Loucy (cell line): ENCODE results near the gene CCDC127.

ENCODE experiments used
- H2AFZ ChIP-seq: fragments of 200-600 bp; sonication (generic); 2 replicates; pipeline ENCODE4 v1.6.0; 2016; ENCODE audit warnings: antibody characterized with exemption, mild to moderate bottlenecking, low read length, moderate library complexity
- H3F3A ChIP-seq: fragments of 200-600 bp; 2 replicates; pipeline ENCODE4 v1.6.0; 2016; ENCODE audit warnings: antibody characterized with exemption, low read depth, mild to moderate bottlenecking
- H3K27me3 ChIP-seq: fragments of 200-600 bp; sonication (generic); 2 replicates; pipeline ENCODE4 v1.6.1; 2014; ENCODE audit warnings: low read length, mild to moderate bottlenecking; ENCODE audit not compliant: insufficient read depth, poor library complexity, severe bottlenecking
- H3K36me3 ChIP-seq: fragments of 200-600 bp; sonication (generic); 2 replicates; pipeline ENCODE4 v1.6.1; 2016; ENCODE audit warnings: low read length; ENCODE audit not compliant: insufficient read depth
- H3K4me1 ChIP-seq: fragments of 200-600 bp; sonication (generic); 2 replicates; pipeline ENCODE4 v1.5.1; 2014; ENCODE audit warnings: low read length, mild to moderate bottlenecking; ENCODE audit not compliant: insufficient read depth, poor library complexity, severe bottlenecking
- H3K4me2 ChIP-seq: fragments of 200-600 bp; sonication (generic); 2 replicates; pipeline ENCODE4 v1.6.0; 2014; ENCODE audit warnings: antibody characterized with exemption, low read length, low read depth, mild to moderate bottlenecking; ENCODE audit not compliant: poor library complexity, severe bottlenecking
- H3K4me3 ChIP-seq: fragments of 200-600 bp; sonication (generic); 2 replicates; pipeline ENCODE4 v1.5.1; 2014; ENCODE audit warnings: low read length, mild to moderate bottlenecking, mixed read lengths; ENCODE audit not compliant: poor library complexity, severe bottlenecking
- H3K79me2 ChIP-seq: fragments of 200-600 bp; sonication (generic); 2 replicates; pipeline ENCODE4 v1.6.1; 2014; ENCODE audit warnings: low read length; ENCODE audit not compliant: insufficient read depth
- H3K9ac ChIP-seq: fragments of 200-600 bp; sonication (generic); 2 replicates; pipeline ENCODE4 v1.6.0; 2014; ENCODE audit warnings: mild to moderate bottlenecking, low read depth, low read length, moderate library complexity; ENCODE audit not compliant: poor library complexity, severe bottlenecking
- H3K9me2 ChIP-seq: fragments of 200-600 bp; sonication (generic); replicated peaks from 2 replicates; pipeline ENCODE4 v1.6.1; 2016; ENCODE audit warnings: low read depth, low read length, mixed read lengths
- H3K9me3 ChIP-seq: fragments of 200-600 bp; sonication (generic); 2 replicates; pipeline ENCODE4 v1.6.1; 2014; ENCODE audit warnings: mild to moderate bottlenecking, antibody characterized with exemption, low read length, low read depth; ENCODE audit not compliant: insufficient read depth
- H4K20me1 ChIP-seq: fragments of 200-600 bp; sonication (generic); 2 replicates; pipeline ENCODE4 v1.6.0; 2014; ENCODE audit warnings: antibody characterized with exemption, low read length, mild to moderate bottlenecking; ENCODE audit not compliant: insufficient read depth, poor library complexity, severe bottlenecking
- EZH2phosphoT487 ChIP-seq: fragments of 200-600 bp; IDR thresholded peaks from 2 replicates; pipeline ENCODE4 v1.6.1; 2018; ENCODE audit warnings: antibody characterized with exemption, mild to moderate bottlenecking, moderate library complexity, borderline replicate concordance
- TF ChIP-seq, protein P1 (sequence below): fragments of 200-600 bp; sonication (generic); conservative IDR thresholded peaks from 2 replicates; pipeline ENCODE4 v1.5.1; 2014; ENCODE audit warnings: mild to moderate bottlenecking, antibody characterized with exemption, low read length

Gene CCDC127

GRCh38 chr5:191949-192690, 25.8 kb downstream of the CCDC127 start:
- no peak overlapping the region for H3K4me3 ChIP-seq
- H3K27me3 ChIP-seq: no peaks in the 10 kb centered on the region
- peaks cover 52% of the 10 kb centered on the region for H3K4me1 ChIP-seq
- no peaks in the 10 kb centered on the region for H3K9me2 ChIP-seq
- no peak overlapping the region for H3K9ac ChIP-seq
- H3K4me2 ChIP-seq: no peak overlapping the region
- no peak overlapping the region for H2AFZ ChIP-seq
- no peaks in the 10 kb centered on the region for H3K9me3 ChIP-seq
- no peak for TF ChIP-seq EZH2phosphoT487
- TF ChIP-seq, protein P1, sequence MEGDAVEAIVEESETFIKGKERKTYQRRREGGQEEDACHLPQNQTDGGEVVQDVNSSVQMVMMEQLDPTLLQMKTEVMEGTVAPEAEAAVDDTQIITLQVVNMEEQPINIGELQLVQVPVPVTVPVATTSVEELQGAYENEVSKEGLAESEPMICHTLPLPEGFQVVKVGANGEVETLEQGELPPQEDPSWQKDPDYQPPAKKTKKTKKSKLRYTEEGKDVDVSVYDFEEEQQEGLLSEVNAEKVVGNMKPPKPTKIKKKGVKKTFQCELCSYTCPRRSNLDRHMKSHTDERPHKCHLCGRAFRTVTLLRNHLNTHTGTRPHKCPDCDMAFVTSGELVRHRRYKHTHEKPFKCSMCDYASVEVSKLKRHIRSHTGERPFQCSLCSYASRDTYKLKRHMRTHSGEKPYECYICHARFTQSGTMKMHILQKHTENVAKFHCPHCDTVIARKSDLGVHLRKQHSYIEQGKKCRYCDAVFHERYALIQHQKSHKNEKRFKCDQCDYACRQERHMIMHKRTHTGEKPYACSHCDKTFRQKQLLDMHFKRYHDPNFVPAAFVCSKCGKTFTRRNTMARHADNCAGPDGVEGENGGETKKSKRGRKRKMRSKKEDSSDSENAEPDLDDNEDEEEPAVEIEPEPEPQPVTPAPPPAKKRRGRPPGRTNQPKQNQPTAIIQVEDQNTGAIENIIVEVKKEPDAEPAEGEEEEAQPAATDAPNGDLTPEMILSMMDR: no peak
- H4K20me1 ChIP-seq: no peaks in the 10 kb centered on the region
- no peaks in the 10 kb centered on the region for H3K36me3 ChIP-seq
- H3K79me2 ChIP-seq: no peaks in the 10 kb centered on the region
- H3F3A ChIP-seq: no peaks in the 10 kb centered on the region

GRCh38 chr5:191036-191948, 26.7 kb downstream of the CCDC127 start, which contains the start of gene LRRC14B:
LRRC14B (plus strand) TSS chr5:191495; CDS start chr5:191539, 44 bp downstream.
- TF ChIP-seq, protein P1: no peak
- no peak for TF ChIP-seq EZH2phosphoT487
- Histone ChIP-seq H3K4me2 (peak within 1 kb of the TSS; percentile 6), H2AFZ (no peak within 1 kb of the TSS), H3K36me3 (no peaks in the 10 kb centered on the region), H3F3A (no peaks in the 10 kb centered on the region), H3K4me1 (peaks cover 60% of the 10 kb centered on the region), H3K9ac (peak within 1 kb of the TSS; percentile 25), H3K27me3 (no peaks in the 10 kb centered on the region), H4K20me1 (no peaks in the 10 kb centered on the region), H3K79me2 (no peaks in the 10 kb centered on the region), H3K9me2 (no peaks in the 10 kb centered on the region), H3K9me3 (no peaks in the 10 kb centered on the region), H3K4me3 (no peak within 1 kb of the TSS)

DNA sequence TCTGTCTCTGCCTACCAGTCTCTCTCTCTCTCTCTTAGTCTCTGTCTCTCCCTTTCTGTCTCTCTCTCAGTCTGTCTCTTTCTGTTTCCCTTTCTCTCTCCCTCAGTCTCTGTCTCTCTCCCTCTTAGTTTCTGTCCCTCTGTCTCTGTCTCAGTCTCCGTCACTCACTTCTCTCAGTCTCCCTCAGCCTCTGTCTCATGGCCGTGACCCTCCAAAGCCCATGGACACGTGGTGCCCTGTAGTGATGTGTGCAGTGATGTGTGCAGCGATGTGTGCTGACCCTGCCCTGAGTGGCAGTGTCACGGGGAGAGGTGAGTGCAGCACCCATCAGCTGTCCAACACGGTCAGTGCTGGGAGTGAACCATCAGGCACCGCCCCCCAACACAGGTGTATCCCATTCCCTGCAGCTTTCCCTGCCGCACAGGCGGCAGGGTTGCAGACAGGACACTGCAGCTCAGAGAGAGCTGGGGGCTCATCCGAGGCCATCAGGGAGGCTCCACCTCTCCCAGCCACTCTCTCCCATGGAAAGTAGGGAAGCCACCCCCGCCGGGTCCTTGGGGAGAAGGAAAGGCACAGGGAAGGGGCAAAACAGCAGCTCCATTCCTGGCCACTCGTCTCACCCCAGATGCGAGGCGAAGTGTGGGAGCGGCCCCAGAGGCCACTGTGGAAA, 27.5 kb downstream of the CCDC127 start:
- peak overlapping the region; percentile 6 for H3K4me2 ChIP-seq
- no peaks in the 10 kb centered on the region for H3K27me3 ChIP-seq
- no peaks in the 10 kb centered on the region for H4K20me1 ChIP-seq
- no peaks in the 10 kb centered on the region for H3K9me2 ChIP-seq
- H3K79me2 ChIP-seq: no peaks in the 10 kb centered on the region
- H3K4me3 ChIP-seq: no peak overlapping the region
- no peak for TF ChIP-seq EZH2phosphoT487
- TF ChIP-seq, protein P1: no peak
- H2AFZ ChIP-seq: no peak overlapping the region
- H3K9ac ChIP-seq: peak overlapping the region; percentile 25
- no peaks in the 10 kb centered on the region for H3K36me3 ChIP-seq
- no peaks in the 10 kb centered on the region for H3K9me3 ChIP-seq
- H3F3A ChIP-seq: no peaks in the 10 kb centered on the region
- peaks cover 62% of the 10 kb centered on the region for H3K4me1 ChIP-seq
